ENCODE results near the gene HSP90AA1. TPM values are rescaled to one million over a fixed set of nuclear protein-coding genes. Genes with fewer than 3 reads are reported as not detected.

The HSP90AA1 gene
- total and polyA plus RNA-seq, 7 donors = 167 to 463 (median 265) TPM

DNA sequence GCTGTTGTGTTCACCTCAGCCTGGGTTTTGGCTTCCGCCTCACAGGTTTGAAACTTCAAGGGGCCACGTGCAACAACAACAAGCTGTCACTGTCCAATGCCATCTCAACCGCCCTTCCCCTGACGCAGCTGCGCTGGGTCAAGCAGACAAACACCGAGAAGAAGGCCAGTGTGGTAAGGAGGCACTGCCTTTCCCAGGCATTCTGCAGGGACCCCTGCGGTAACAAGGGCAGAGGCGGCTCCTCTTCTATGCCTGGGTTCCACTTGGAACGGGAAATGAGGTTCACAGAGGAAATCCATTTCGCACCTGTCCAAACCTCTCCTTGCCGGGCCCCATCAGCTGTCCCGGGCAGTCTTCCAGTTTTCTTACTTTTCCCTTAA is 36.8 kb downstream of the HSP90AA1 start:
- WGBS, 2 donors = 81 to 91% methylated on average over 12 of the region's 12 CpGs
- Histone ChIP-seq H3K36me3 (peaks cover 27 to 85% (median 44%) of the 10 kb centered on the region in 4 donors), H3K9me3 (no peaks in the 10 kb centered on the region), H3K4me1 (peaks cover 0 to 23% (median 11%) of the 10 kb centered on the region in 4 donors), H3K27me3 (no peaks in the 10 kb centered on the region), H3K27ac (peak overlapping the region in 1 of 4 donors; percentile 69), H3K4me3 (no peak overlapping the region)
- no peak for DNase-seq
- intact Hi-C loops (cut with DNase I) = loop anchor here (5.0 kb wide), 1 partner anchor 68 kb away; no protein-coding TSS in a partner anchor
- TF ChIP-seq POLR2A (IDR thresholded peaks at IDR 0.05) = no peak
- no peak for TF ChIP-seq POLR2AphosphoS5 (IDR thresholded peaks at IDR 0.05)
- TF ChIP-seq EP300 (IDR thresholded peaks at IDR 0.05) = no peak
- TF ChIP-seq, protein P1, sequence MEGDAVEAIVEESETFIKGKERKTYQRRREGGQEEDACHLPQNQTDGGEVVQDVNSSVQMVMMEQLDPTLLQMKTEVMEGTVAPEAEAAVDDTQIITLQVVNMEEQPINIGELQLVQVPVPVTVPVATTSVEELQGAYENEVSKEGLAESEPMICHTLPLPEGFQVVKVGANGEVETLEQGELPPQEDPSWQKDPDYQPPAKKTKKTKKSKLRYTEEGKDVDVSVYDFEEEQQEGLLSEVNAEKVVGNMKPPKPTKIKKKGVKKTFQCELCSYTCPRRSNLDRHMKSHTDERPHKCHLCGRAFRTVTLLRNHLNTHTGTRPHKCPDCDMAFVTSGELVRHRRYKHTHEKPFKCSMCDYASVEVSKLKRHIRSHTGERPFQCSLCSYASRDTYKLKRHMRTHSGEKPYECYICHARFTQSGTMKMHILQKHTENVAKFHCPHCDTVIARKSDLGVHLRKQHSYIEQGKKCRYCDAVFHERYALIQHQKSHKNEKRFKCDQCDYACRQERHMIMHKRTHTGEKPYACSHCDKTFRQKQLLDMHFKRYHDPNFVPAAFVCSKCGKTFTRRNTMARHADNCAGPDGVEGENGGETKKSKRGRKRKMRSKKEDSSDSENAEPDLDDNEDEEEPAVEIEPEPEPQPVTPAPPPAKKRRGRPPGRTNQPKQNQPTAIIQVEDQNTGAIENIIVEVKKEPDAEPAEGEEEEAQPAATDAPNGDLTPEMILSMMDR (IDR thresholded peaks at IDR 0.05) = no peak

DNA sequence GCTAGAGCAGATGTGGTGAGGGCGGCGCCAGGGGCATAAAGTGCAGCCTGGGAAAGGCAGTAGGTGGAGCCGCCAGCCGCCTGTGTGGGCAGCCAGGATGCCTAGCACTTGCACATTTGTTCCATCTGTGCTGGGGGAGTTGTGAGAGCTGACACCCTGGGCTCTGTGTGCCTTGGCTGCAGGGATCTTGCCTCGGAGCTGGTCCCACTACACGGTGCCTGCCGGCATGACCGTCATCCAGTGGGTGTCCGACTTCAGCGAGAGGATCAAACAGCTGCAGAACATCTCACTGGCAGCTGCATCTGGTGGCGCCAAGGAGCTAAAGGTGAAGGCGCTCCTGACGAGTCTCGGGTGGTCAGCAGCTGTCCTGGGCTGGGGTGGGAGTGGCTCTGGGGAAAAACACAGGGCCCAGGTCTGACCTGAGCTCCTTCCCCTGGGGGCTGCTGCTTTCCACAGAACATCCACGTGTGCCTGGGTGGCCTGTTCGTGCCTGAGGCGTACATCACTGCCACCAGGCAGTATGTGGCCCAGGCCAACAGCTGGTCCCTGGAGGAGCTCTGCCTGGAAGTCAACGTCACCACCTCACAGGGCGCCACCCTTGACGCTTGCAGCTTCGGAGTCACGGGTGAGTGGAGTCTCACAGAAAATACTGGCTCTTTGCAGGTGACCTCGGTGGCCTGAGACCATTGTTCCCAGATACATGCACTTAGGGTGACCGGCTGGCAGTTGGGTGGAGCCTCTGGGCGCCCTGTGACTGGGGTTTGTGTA is 37.4 kb downstream of the HSP90AA1 start:
- Histone ChIP-seq H3K4me3 (no peak overlapping the region), H3K4me1 (peaks cover 0 to 23% (median 11%) of the 10 kb centered on the region in 4 donors), H3K36me3 (peaks cover 33 to 90% (median 49%) of the 10 kb centered on the region in 4 donors), H3K27ac (peak overlapping the region in 1 of 4 donors; percentile 69), H3K9me3 (no peaks in the 10 kb centered on the region), H3K27me3 (no peaks in the 10 kb centered on the region)
- TF ChIP-seq EP300 (IDR thresholded peaks at IDR 0.05) = no peak
- TF ChIP-seq, protein P1 (IDR thresholded peaks at IDR 0.05) = no peak
- intact Hi-C loops (cut with DNase I) = loop anchor here (5.0 kb wide), 3 partner anchors 67 to 263 kb away; partner anchors contain the start of gene DYNC1H1
- DNase-seq = no peak
- 91% methylated on average over 25 of the region's 25 CpGs for WGBS, 2 donors

DNA sequence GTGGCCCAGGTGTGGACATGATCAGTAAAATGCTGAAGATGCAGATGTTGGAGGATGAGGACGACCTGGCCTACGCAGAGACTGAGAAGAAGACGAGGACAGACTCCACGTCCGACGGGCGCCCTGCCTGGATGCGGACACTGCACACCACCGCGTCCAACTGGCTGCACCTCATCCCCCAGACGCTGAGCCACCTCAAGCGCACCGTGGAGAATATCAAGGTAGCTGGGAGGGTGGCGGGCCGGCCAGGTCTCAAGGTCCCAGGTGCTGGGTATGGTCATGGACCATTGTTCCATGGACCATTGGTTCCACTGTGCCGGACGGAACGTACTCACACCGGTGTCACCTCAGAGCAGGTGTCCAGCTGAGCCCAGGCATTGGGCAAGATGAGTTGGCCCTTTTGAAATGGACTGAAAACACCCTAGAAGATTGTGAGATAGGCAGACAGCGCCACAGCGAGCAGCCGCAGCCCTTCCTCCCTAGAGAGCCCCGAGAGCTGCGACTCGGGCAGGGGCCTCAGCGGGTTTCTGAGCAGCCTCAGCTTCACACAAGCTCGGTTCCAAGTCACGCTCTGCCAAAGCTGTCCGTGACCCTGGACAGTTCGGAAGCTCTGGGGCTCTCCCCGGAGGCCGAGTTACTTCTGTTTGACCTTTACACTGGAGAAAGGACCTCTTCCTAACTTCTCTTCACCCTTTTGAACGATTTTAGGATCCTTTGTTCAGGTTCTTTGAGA is 38.9 kb downstream of the HSP90AA1 start:
- no peak overlapping the region for H3K27ac ChIP-seq
- H3K27me3 ChIP-seq = no peaks in the 10 kb centered on the region
- intact Hi-C loops (cut with DNase I) = loop anchor here (5.0 kb wide), 2 partner anchors 86 to 264 kb away; partner anchors contain the start of gene DYNC1H1
- no peak overlapping the region for H3K4me3 ChIP-seq
- 94 to 95% methylated on average over 33 of the region's 33 CpGs for WGBS, 2 donors
- no peak for DNase-seq
- H3K9me3 ChIP-seq = no peaks in the 10 kb centered on the region
- peaks cover 41 to 96% (median 62%) of the 10 kb centered on the region in 4 donors for H3K36me3 ChIP-seq
- no peak for TF ChIP-seq POLR2AphosphoS5 (IDR thresholded peaks at IDR 0.05)
- TF ChIP-seq EP300 (IDR thresholded peaks at IDR 0.05) = no peak
- TF ChIP-seq POLR2A (IDR thresholded peaks at IDR 0.05) = no peak
- TF ChIP-seq, protein P1 (IDR thresholded peaks at IDR 0.05) = no peak
- H3K4me1 ChIP-seq = peaks cover 0 to 23% (median 11%) of the 10 kb centered on the region in 4 donors

DNA sequence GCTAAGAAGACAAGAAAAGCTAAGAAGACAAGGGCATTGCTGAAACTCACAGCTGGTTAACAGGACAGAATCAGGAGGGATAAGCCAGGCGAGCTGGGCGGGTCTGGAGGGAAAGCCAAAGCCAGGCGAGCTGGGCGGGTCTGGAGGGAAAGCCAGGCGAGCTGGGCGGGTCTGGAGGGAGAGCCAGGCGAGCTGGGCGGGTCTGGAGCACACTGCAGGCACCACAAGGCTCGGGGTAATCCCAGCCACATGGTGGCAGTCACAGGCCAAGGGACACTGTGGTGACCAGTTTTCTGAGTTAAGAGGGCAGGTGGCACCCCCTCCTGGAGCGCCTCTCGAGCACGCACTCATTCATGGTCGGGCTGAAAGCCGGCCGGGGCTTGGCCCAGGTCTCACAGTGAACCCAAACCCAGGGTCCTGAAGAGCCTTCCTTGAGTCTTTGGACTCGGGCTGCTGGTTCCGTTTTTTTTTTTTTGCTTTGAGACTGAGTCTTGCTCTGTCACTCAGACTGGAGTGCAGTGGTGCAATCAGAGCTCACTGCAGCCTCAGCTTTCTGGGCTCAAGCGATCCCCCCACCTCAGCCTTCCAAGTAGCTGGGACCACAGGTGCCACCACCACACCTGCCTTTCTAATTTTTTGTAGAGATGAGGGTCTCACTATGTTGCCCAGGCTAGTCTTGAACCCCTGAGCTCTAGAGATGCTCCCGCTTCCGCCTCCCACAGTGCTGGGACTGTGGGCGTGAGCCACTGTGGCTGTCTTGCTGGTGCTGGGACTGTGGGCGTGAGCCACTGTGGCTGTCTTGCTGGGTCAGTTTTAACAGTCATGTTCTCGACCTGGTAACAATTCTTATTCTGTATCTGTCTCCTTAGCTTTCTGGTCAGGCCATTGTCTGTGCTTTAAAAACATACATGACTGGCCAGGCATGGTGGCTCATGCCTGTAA is 40.2 kb downstream of the HSP90AA1 start:
- intact Hi-C loops (cut with DNase I) = loop anchor here (1.0 to 5.0 kb wide), 3 partner anchors 50 to 266 kb away; partner anchors contain the start of gene DYNC1H1
- TF ChIP-seq, protein P1 (IDR thresholded peaks at IDR 0.05) = peak in 3 of 4 experiments; percentile 35 to 50 (median 39)
- peak in 2 of 4 donors; percentile 16 to 53 for TF ChIP-seq POLR2AphosphoS5 (IDR thresholded peaks at IDR 0.05)
- TF ChIP-seq EP300 (IDR thresholded peaks at IDR 0.05) = no peak
- peak overlapping the region; percentile 28 to 67 (median 39) for H3K27ac ChIP-seq
- H3K9me3 ChIP-seq = no peaks in the 10 kb centered on the region
- H3K27me3 ChIP-seq = no peaks in the 10 kb centered on the region
- no peak overlapping the region for H3K4me3 ChIP-seq
- DNase-seq = peak; percentile 93
- 34 to 66% methylated on average over 23 of the region's 23 CpGs for WGBS, 2 donors
- peaks cover 0 to 23% (median 11%) of the 10 kb centered on the region in 4 donors for H3K4me1 ChIP-seq
- peaks cover 54 to 96% (median 73%) of the 10 kb centered on the region in 4 donors for H3K36me3 ChIP-seq
